Activated naive CD8-positive, alpha-beta T cell treated with anti-CD3 and anti-CD28 coated beads for 36 hours (primary cell): Measurements from ENCODE around the gene KRT4. TPM values are rescaled to one million over a fixed set of nuclear protein-coding genes. Genes with fewer than 3 reads are reported as not detected.
"Not testable (repeated sequence)": the region's sequence is repeated elsewhere in the genome, so short reads cannot be mapped to it uniquely, and the experiment has no call there.

Experiments used
- DNase-seq: peaks from one replicate; pipeline ENCODE4 v3.0.0; 2021
- H3K27ac Mint-ChIP-seq: one replicate; pipeline ENCODE4 v1.8.0; 2022; ENCODE audit warnings: mild to moderate bottlenecking, moderate library complexity, mixed read lengths
- H3K27me3 Mint-ChIP-seq: one replicate; pipeline ENCODE4 v1.8.0; 2022; ENCODE audit warnings: mild to moderate bottlenecking, mixed read lengths
- H3K36me3 Mint-ChIP-seq: one replicate; pipeline ENCODE4 v1.8.0; 2021; ENCODE audit warnings: mild to moderate bottlenecking, mixed read lengths
- H3K4me1 Mint-ChIP-seq: one replicate; pipeline ENCODE4 v1.8.0; 2021; ENCODE audit warnings: mixed read lengths
- H3K4me3 Mint-ChIP-seq: one replicate; pipeline ENCODE4 v1.8.0; 2022; ENCODE audit warnings: mild to moderate bottlenecking, moderate library complexity, mixed read lengths
- H3K9me3 Mint-ChIP-seq: one replicate; pipeline ENCODE4 v1.8.0; 2022; ENCODE audit warnings: mixed read lengths
- total RNA-seq, 2 experiments: library from RNA; stranded (reverse); gene quantifications; one replicate each; pipeline ENCODE4 v1.2.3, GENCODE V29; 2021

Gene KRT4
- total RNA-seq = under 1 TPM in 1 of 2 experiments, not detected in 1; 0.22 TPM

GRCh38 chr12:52813885-52814709 is at the start of gene KRT4:
TSS of gene KRT4 (minus strand) at chr12:52814116. CDS start at chr12:52814058, 58 bp downstream.
- no peak within 1 kb of the TSS for H3K27ac Mint-ChIP-seq
- no peak within 1 kb of the TSS for H3K4me3 Mint-ChIP-seq
- H3K9me3 Mint-ChIP-seq = no peaks in the 10 kb centered on the region
- DNase-seq = no peak
- H3K27me3 Mint-ChIP-seq = no peaks in the 10 kb centered on the region
- H3K4me1 Mint-ChIP-seq = peaks cover 8% of the 10 kb centered on the region
- no peaks in the 10 kb centered on the region for H3K36me3 Mint-ChIP-seq

GRCh38 chr12:52862023-52862422 is 48.1 kb upstream of the KRT4 start:
- no peaks in the 10 kb centered on the region for H3K27me3 Mint-ChIP-seq
- DNase-seq = no peak
- H3K36me3 Mint-ChIP-seq = no peaks in the 10 kb centered on the region
- H3K4me3 Mint-ChIP-seq = no peak overlapping the region
- H3K4me1 Mint-ChIP-seq = peaks cover 2% of the 10 kb centered on the region
- no peak overlapping the region for H3K27ac Mint-ChIP-seq
- no peaks in the 10 kb centered on the region for H3K9me3 Mint-ChIP-seq

GRCh38 chr12:52861511-52861910 is 47.6 kb upstream of the KRT4 start:
- DNase-seq = no peak
- Mint-ChIP-seq H3K4me1 (no peaks in the 10 kb centered on the region), H3K27me3 (no peaks in the 10 kb centered on the region), H3K9me3 (no peaks in the 10 kb centered on the region), H3K36me3 (no peaks in the 10 kb centered on the region), H3K4me3 (no peak overlapping the region), H3K27ac (no peak overlapping the region)

- no peaks in the 10 kb centered on the region for H3K36me3 Mint-ChIP-seq
- H3K4me3 Mint-ChIP-seq = no peak overlapping the region
- no peaks in the 10 kb centered on the region for H3K27me3 Mint-ChIP-seq
- no peaks in the 10 kb centered on the region for H3K4me1 Mint-ChIP-seq
- no peak for DNase-seq
- no peaks in the 10 kb centered on the region for H3K9me3 Mint-ChIP-seq
- H3K27ac Mint-ChIP-seq = no peak overlapping the region
Observed at GRCh38 chr12:52860102-52860823, 46.3 kb upstream of the KRT4 start.

GRCh38 chr12:52857500-52857899 is 43.6 kb upstream of the KRT4 start:
- Mint-ChIP-seq H3K4me3 (no peak overlapping the region), H3K9me3 (no peaks in the 10 kb centered on the region), H3K27me3 (no peaks in the 10 kb centered on the region), H3K27ac (no peak overlapping the region), H3K4me1 (no peaks in the 10 kb centered on the region), H3K36me3 (no peaks in the 10 kb centered on the region)
- no peak for DNase-seq

GRCh38 chr12:52856787-52857186 is 42.9 kb upstream of the KRT4 start:
- no peaks in the 10 kb centered on the region for H3K9me3 Mint-ChIP-seq
- DNase-seq = no peak
- no peak overlapping the region for H3K4me3 Mint-ChIP-seq
- H3K36me3 Mint-ChIP-seq = no peaks in the 10 kb centered on the region
- no peak overlapping the region for H3K27ac Mint-ChIP-seq
- H3K27me3 Mint-ChIP-seq = peaks cover 4% of the 10 kb centered on the region
- no peaks in the 10 kb centered on the region for H3K4me1 Mint-ChIP-seq

GRCh38 chr12:52856077-52856476 is 42.2 kb upstream of the KRT4 start:
- H3K9me3 Mint-ChIP-seq, DNase-seq, H3K4me1 Mint-ChIP-seq, H3K4me3 Mint-ChIP-seq, H3K27me3 Mint-ChIP-seq, H3K27ac Mint-ChIP-seq, H3K36me3 Mint-ChIP-seq: not testable (repeated sequence)

GRCh38 chr12:52851787-52852186 is 37.9 kb upstream of the KRT4 start:
- Mint-ChIP-seq H3K4me3 (no peak overlapping the region), H3K27me3 (peaks cover 4% of the 10 kb centered on the region), H3K9me3 (no peaks in the 10 kb centered on the region), H3K36me3 (no peaks in the 10 kb centered on the region), H3K4me1 (no peaks in the 10 kb centered on the region), H3K27ac (no peak overlapping the region)
- no peak for DNase-seq

- Mint-ChIP-seq H3K4me3 (no peak overlapping the region), H3K27me3 (peaks cover 4% of the 10 kb centered on the region)
Observed at GRCh38 chr12:52850681-52851080, 36.8 kb upstream of the KRT4 start.

GRCh38 chr12:52849511-52849910 is 35.6 kb upstream of the KRT4 start:
- no peaks in the 10 kb centered on the region for H3K4me1 Mint-ChIP-seq
- no peak overlapping the region for H3K4me3 Mint-ChIP-seq
- no peaks in the 10 kb centered on the region for H3K36me3 Mint-ChIP-seq

More at GRCh38 chr12:52850681-52851080, 36.8 kb upstream of the KRT4 start:
- no peak overlapping the region for H3K27ac Mint-ChIP-seq
- no peak for DNase-seq
- H3K36me3 Mint-ChIP-seq = no peaks in the 10 kb centered on the region
- H3K4me1 Mint-ChIP-seq = no peaks in the 10 kb centered on the region
- H3K9me3 Mint-ChIP-seq = no peaks in the 10 kb centered on the region

GRCh38 chr12:52848661-52849255 is 34.8 kb upstream of the KRT4 start, which contains the start of gene KRT78:
TSS of gene KRT78 (minus strand) at chr12:52848994. CDS start at chr12:52848930, 64 bp downstream.
- Mint-ChIP-seq H3K27me3 (peaks cover 4% of the 10 kb centered on the region), H3K36me3 (no peaks in the 10 kb centered on the region), H3K27ac (no peak within 1 kb of the TSS), H3K4me3 (no peak within 1 kb of the TSS), H3K4me1 (peaks cover 1% of the 10 kb centered on the region), H3K9me3 (no peaks in the 10 kb centered on the region)
- no peak for DNase-seq

More at GRCh38 chr12:52849511-52849910, 35.6 kb upstream of the KRT4 start:
- DNase-seq = no peak
- Mint-ChIP-seq H3K27me3 (peaks cover 4% of the 10 kb centered on the region), H3K27ac (no peak overlapping the region), H3K9me3 (no peaks in the 10 kb centered on the region)

GRCh38 chr12:52847335-52848102 is 33.6 kb upstream of the KRT4 start:
- H3K27ac Mint-ChIP-seq = no peak overlapping the region
- H3K4me3 Mint-ChIP-seq = no peak overlapping the region
- H3K9me3 Mint-ChIP-seq = no peaks in the 10 kb centered on the region
- no peak for DNase-seq
- peaks cover 2% of the 10 kb centered on the region for H3K4me1 Mint-ChIP-seq
- H3K36me3 Mint-ChIP-seq = no peaks in the 10 kb centered on the region
- H3K27me3 Mint-ChIP-seq = peaks cover 4% of the 10 kb centered on the region

GRCh38 chr12:52846356-52846970 is 32.5 kb upstream of the KRT4 start:
- no peak overlapping the region for H3K27ac Mint-ChIP-seq
- no peak for DNase-seq

GRCh38 chr12:52845946-52846345 is 32.0 kb upstream of the KRT4 start:
- Mint-ChIP-seq H3K4me1 (peaks cover 8% of the 10 kb centered on the region), H3K27me3 (no peaks in the 10 kb centered on the region), H3K9me3 (no peaks in the 10 kb centered on the region), H3K4me3 (no peak overlapping the region), H3K27ac (no peak overlapping the region), H3K36me3 (no peaks in the 10 kb centered on the region)
- no peak for DNase-seq

More at GRCh38 chr12:52846356-52846970, 32.5 kb upstream of the KRT4 start:
- H3K9me3 Mint-ChIP-seq = no peaks in the 10 kb centered on the region
- peaks cover 8% of the 10 kb centered on the region for H3K4me1 Mint-ChIP-seq
- no peak overlapping the region for H3K4me3 Mint-ChIP-seq
- H3K36me3 Mint-ChIP-seq = no peaks in the 10 kb centered on the region
- H3K27me3 Mint-ChIP-seq = no peaks in the 10 kb centered on the region
